Epithelial cell of proximal tubule (primary cell): ENCODE measurements around the gene CACNA1A. TPM values are rescaled to one million over a fixed set of nuclear protein-coding genes. Genes with fewer than 3 reads are reported as not detected.

Experiments used
- DNase-seq: peaks from one replicate; pipeline ENCODE4 v3.0.0-alpha.2; 2011; ENCODE audit warnings: low read depth
- H3K4me3 ChIP-seq: 2 replicates; pipeline ENCODE4 v1.5.1; 2011; ENCODE audit warnings: low read depth, mild to moderate bottlenecking, low read length
- total RNA-seq: library from RNA; depleted of rRNA; stranded (reverse); fragments of >200 nt; gene quantifications from 2 replicates; pipeline ENCODE4 v1.2.3, GENCODE V29; 2015
- TF ChIP-seq, protein P1 (sequence below): conservative IDR thresholded peaks from 2 replicates; pipeline ENCODE4 v1.5.1; 2012; ENCODE audit warnings: low read depth, mild to moderate bottlenecking, low read length

Gene CACNA1A
- total RNA-seq, 1 donor from 2014 or later: 0.98 TPM

DNA sequence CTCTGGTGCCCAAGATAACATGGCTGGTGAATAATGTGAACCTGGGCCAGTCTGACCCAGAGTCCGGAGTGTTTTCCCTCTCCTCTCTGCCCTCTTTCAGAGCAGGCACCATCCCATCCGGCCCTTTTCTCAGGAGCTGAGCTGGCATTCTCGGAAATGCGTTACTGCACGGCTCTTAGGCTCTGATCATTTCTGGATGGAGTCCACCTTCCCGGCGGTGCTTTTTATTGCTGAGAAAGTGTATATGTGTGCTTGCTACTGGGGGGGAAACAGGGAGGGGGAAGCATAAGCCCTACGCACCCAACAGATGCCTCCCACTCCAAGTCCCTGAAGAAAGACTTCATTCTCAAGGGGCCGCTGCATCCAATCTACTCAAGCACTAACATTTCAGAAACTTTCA, 6.6 kb downstream of the CACNA1A start:
- DNase-seq: no peak
- no peak overlapping the region for H3K4me3 ChIP-seq
- TF ChIP-seq, protein P1, sequence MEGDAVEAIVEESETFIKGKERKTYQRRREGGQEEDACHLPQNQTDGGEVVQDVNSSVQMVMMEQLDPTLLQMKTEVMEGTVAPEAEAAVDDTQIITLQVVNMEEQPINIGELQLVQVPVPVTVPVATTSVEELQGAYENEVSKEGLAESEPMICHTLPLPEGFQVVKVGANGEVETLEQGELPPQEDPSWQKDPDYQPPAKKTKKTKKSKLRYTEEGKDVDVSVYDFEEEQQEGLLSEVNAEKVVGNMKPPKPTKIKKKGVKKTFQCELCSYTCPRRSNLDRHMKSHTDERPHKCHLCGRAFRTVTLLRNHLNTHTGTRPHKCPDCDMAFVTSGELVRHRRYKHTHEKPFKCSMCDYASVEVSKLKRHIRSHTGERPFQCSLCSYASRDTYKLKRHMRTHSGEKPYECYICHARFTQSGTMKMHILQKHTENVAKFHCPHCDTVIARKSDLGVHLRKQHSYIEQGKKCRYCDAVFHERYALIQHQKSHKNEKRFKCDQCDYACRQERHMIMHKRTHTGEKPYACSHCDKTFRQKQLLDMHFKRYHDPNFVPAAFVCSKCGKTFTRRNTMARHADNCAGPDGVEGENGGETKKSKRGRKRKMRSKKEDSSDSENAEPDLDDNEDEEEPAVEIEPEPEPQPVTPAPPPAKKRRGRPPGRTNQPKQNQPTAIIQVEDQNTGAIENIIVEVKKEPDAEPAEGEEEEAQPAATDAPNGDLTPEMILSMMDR: no peak

DNA sequence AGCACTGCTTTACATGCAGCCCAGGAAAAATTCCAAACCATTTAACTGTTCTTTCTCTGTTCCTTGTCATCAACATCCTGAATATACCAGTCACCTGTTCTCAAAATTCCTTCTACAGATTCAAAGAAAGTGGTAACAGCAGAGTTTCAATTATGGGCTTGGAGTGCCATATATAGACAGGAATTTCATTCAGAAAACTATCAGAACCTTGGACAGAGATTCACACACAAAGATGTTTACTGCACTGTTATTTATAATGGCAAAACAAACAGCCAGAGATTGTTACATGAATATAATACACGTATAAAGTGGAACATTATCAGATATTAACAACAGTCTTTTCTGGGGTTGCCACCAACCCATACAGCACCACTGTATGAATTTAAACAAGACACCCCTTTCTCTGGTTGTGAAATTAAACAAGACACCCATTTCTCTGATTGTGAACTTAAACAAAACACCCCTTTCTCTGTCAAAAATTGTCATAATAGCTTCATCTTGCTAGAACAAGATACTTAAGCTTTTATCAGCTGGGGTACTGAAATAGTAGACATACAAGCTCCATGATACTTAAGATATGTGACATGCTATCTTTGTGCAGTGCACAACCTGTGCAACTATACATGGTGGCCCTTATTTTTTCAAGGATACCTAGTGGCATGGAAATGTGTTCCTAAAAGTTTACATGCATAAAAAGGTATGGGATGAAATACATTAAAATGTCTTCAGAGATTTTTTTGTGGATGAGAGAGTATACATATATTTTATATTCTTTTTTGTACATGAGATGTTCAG, 12.6 kb downstream of the CACNA1A start:
- no peak overlapping the region for H3K4me3 ChIP-seq
- DNase-seq: no peak
- TF ChIP-seq, protein P1: no peak

DNA sequence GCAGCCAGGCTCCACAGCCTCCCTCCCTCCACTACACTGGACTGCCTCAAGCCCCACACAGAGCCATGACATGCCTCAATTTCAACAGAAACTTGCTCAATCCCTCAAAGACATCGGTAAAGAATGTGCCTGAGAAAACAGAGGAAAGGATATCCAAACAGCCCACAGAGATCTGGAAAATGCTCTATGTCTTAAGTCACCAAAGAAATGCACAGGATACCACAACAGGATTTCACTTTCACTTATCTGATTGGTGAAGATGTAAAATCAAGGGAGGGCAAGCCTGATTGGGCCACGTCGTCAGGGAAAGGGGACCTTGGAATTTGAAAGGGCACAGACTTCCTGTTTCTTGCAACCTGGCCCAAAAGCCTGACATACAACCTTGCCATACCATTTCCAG, 14.2 kb downstream of the CACNA1A start:
- TF ChIP-seq, protein P1: no peak
- DNase-seq: no peak

DNA sequence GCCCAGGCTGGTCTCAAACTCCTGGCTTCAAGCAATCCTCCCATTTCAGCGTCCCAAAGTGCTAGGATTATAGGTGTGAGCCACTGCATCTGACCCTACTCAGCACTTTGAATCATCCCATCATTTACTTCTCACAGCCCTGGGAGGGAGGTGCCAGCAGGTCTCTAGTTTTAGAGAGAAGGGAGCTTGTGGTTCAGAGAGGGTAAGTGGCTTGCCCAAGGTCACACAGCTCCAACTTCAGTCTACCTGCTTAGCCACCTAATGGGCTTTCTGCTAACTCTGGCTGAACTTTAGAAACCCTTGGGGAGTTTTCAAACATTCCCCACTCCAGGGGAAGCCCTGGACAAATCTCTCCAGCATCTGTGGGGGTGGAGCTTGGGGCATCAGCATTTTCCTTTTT, 18.3 kb downstream of the CACNA1A start:
- H3K4me3 ChIP-seq: no peak overlapping the region
- no peak for DNase-seq
- TF ChIP-seq, protein P1: no peak

More for the DNA sequence above, 14.2 kb downstream of the CACNA1A start:
- no peak overlapping the region for H3K4me3 ChIP-seq

DNA sequence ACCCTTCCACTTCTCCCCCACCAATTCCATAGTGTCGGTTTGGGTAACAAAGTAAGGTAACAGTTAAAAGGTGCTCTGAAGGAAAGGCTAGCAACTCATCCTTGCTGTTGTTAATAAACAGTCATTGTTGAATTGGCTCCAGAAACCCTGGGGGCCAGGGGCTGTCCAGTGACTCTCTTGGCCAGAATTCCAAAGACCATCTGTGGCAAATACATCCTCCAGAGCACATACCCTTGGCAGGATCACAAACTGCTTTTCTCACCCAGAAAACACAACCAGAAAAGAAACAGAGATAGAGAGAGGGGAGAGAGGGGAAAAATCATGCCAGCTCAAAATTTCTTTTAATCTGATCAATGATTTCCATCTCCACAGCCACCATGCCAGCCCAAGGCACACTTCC, 22.1 kb downstream of the CACNA1A start:
- DNase-seq: no peak
- no peak overlapping the region for H3K4me3 ChIP-seq
- TF ChIP-seq, protein P1: no peak

DNA sequence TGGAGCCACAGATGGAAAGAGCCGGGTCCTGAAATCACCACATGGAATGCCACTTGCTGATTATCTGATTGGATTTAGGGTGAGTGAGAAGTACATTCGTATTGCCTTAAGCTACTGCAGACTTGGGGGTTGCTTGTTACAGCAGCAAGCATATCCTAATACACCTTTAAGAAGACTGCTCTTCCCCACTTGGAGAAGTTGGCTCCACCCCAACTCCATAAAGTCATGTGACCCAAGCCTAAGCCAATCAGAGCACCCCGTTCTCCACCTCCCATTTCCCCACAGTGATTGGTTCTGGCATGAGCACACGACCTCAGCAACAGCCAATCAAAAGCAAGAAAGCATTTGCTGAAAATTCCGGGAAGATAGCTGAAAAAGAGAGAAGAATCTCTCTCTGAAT, 23.1 kb downstream of the CACNA1A start:
- H3K4me3 ChIP-seq: no peak overlapping the region
- TF ChIP-seq, protein P1: no peak
- DNase-seq: no peak

DNA sequence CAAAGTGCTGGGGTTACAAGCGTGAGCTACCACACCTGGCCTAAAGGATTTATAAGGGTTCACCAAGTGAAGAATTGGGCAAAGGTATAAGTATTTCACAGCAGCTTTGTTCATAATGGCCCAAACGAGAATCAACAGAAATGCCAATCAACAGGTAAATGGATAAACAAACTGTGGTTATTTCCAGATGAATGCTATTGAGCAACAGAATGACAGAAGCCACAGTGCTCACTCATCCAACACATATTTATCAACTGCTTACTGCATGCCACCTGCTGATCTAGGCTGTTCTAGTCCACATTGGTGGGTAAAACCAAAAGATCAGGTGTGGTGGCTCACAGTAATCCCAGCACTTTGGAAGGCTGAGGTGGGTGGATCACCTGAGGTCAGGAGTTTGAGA, 27.7 kb downstream of the CACNA1A start:
- no peak for DNase-seq
- TF ChIP-seq, protein P1: no peak
- H3K4me3 ChIP-seq: no peak overlapping the region
